ENCODE results near the gene SUMF1.

The SUMF1 gene

GRCh38 chr3:4398941-4399245 is 68.2 kb downstream of the SUMF1 start:
- H3K4me3 ChIP-seq (ENCODE audit: low read depth, low read length), result no peak overlapping the region
- TF ChIP-seq, protein P1, sequence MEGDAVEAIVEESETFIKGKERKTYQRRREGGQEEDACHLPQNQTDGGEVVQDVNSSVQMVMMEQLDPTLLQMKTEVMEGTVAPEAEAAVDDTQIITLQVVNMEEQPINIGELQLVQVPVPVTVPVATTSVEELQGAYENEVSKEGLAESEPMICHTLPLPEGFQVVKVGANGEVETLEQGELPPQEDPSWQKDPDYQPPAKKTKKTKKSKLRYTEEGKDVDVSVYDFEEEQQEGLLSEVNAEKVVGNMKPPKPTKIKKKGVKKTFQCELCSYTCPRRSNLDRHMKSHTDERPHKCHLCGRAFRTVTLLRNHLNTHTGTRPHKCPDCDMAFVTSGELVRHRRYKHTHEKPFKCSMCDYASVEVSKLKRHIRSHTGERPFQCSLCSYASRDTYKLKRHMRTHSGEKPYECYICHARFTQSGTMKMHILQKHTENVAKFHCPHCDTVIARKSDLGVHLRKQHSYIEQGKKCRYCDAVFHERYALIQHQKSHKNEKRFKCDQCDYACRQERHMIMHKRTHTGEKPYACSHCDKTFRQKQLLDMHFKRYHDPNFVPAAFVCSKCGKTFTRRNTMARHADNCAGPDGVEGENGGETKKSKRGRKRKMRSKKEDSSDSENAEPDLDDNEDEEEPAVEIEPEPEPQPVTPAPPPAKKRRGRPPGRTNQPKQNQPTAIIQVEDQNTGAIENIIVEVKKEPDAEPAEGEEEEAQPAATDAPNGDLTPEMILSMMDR (IDR thresholded peaks at IDR 0.05; ENCODE audit: control insufficient read depth, extremely low read depth, insufficient read depth), result no peak
- no peak for DNase-seq (ENCODE audit: low read depth)

DNA sequence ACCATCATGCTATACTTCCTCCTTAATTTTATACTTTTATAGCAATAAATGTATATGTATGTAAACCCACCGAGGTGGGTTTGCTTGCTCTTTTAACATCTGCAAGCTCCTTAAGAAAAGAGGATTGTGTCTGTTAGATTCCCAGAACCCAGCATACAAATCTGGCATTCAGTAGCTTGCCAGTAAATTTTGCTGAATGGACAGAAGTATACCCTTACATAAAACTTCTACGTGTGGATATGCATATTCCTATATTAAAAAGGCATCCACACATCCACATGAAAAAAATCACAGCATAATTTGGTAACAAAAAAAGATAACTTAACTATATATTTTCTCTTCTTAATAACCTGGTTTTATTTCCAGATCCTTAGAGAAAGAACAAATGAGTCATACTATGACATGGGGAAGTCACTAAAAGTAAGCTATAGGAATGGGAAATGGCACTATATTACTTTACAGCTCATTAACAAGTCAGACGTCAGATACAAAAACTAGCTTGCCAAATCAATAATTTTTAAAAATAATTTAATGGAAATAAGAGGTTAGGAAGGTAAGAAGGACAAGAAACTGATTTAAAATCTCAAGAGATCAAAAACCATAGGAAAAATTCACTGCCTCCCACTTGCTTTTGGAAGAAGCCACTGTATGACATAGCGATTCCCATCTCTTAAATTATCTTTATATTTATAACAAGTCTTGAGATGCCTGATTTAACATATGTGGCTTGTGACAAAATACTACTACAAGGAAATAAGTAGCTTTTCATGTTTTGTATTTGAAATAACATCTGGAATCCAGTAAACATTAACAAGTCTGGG is 68.7 kb downstream of the SUMF1 start:
- TF ChIP-seq, protein P1 (IDR thresholded peaks at IDR 0.05; ENCODE audit: control insufficient read depth, extremely low read depth, insufficient read depth), result no peak
- H3K4me3 ChIP-seq (ENCODE audit: low read depth, low read length), result no peak overlapping the region
- DNase-seq (ENCODE audit: low read depth), result no peak

- DNase-seq (ENCODE audit: low read depth), result no peak
- TF ChIP-seq, protein P1 (IDR thresholded peaks at IDR 0.05; ENCODE audit: control insufficient read depth, extremely low read depth, insufficient read depth), result no peak
- no peak overlapping the region for H3K4me3 ChIP-seq (ENCODE audit: low read depth, low read length)
Measured at GRCh38 chr3:4397466-4397865, 69.6 kb downstream of the SUMF1 start.

GRCh38 chr3:4396542-4396941 is 70.5 kb downstream of the SUMF1 start:
- no peak for DNase-seq (ENCODE audit: low read depth)
- H3K4me3 ChIP-seq (ENCODE audit: low read depth, low read length), result no peak overlapping the region
- TF ChIP-seq, protein P1 (IDR thresholded peaks at IDR 0.05; ENCODE audit: control insufficient read depth, extremely low read depth, insufficient read depth), result no peak

DNA sequence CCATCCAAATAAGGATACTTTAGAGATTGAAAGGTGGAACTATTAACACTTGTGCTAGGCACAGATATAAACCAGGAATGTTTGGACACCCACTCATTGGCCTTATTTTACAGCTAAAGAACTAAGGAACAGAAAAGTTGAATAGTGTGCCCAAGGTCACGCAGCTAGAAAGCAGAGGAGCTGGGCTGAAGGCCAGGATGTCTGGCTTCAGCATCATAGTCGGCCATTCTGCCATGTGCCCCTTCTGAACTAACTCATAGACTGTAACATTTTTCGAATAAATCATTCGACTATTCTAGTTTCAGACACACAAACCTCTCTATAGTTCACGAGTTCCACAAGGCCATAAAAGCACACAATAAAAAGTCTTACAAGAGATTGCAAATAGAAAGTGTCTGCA is 71.1 kb downstream of the SUMF1 start:
- TF ChIP-seq, protein P1 (IDR thresholded peaks at IDR 0.05; ENCODE audit: control insufficient read depth, extremely low read depth, insufficient read depth), result no peak
- DNase-seq (ENCODE audit: low read depth), result no peak
- no peak overlapping the region for H3K4me3 ChIP-seq (ENCODE audit: low read depth, low read length)

- TF ChIP-seq, protein P1 (IDR thresholded peaks at IDR 0.05; ENCODE audit: control insufficient read depth, extremely low read depth, insufficient read depth), result no peak
- no peak overlapping the region for H3K4me3 ChIP-seq (ENCODE audit: low read depth, low read length)
- no peak for DNase-seq (ENCODE audit: low read depth)
Measured at GRCh38 chr3:4395448-4395847, 71.6 kb downstream of the SUMF1 start.

DNA sequence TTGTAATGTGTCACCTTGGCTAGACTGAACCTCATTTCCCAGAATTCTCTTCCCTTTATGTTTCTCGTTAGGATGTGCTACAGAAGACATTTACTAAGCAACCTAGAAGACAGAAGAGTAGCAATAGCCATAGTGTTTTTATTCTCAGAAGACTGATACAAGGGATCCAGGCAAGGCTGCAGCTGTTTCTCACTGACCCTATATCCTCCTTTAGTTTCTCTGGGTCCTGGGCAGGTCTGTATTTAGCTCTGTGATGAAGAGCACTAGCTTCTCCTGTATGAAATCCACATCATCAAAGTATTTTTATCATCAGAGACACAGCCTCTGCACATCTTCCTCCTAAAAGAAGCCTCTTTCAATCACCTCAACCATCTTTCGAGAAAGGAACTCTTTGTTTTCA is 72.5 kb downstream of the SUMF1 start:
- TF ChIP-seq, protein P1 (IDR thresholded peaks at IDR 0.05; ENCODE audit: control insufficient read depth, extremely low read depth, insufficient read depth), result no peak
- H3K4me3 ChIP-seq (ENCODE audit: low read depth, low read length), result no peak overlapping the region
- no peak for DNase-seq (ENCODE audit: low read depth)

All from LNCaP clone FGC (cell line).